ENCODE measurements around the gene PNMA3. TPM values are rescaled to one million over a fixed set of nuclear protein-coding genes. Genes with fewer than 3 reads are reported as not detected.
"Not testable (repeated sequence)": the region's sequence is repeated elsewhere in the genome, so short reads cannot be mapped to it uniquely, and the experiment has no call there.

PNMA3 gene
- polyA plus RNA-seq, 3 donors = 16.7 to 27.8 (median 24.7) TPM

GRCh38 chrX:153071909-153072583, 15.8 kb downstream of the PNMA3 start, which contains the start of gene PNMA6A:
PNMA6A (plus strand) TSS chrX:153072454; CDS start chrX:153073063, 609 bp downstream.
- DNase-seq (ENCODE audit: low read depth in 3 of 3, low spot score in 2 of 3) = not testable (repeated sequence)

DNA sequence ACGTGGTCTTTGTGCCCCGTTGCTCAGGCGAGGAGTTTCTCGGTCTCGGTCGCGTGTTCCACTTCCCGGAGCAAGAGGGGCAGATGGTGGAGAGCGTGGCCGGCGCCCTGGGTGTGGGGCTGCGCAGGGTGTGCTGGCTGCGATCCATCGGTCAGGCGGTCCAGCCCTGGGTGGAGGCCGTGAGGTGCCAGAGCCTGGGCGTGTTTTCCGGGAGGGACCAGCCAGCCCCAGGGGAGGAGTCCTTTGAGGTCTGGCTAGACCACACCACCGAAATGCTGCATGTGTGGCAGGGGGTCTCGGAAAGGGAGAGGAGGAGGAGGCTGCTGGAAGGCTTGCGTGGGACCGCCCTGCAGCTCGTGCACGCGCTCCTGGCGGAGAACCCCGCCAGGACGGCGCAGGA, 17.1 kb downstream of the PNMA3 start:
- DNase-seq (ENCODE audit: low read depth in 3 of 3, low spot score in 2 of 3) = not testable (repeated sequence)

DNA sequence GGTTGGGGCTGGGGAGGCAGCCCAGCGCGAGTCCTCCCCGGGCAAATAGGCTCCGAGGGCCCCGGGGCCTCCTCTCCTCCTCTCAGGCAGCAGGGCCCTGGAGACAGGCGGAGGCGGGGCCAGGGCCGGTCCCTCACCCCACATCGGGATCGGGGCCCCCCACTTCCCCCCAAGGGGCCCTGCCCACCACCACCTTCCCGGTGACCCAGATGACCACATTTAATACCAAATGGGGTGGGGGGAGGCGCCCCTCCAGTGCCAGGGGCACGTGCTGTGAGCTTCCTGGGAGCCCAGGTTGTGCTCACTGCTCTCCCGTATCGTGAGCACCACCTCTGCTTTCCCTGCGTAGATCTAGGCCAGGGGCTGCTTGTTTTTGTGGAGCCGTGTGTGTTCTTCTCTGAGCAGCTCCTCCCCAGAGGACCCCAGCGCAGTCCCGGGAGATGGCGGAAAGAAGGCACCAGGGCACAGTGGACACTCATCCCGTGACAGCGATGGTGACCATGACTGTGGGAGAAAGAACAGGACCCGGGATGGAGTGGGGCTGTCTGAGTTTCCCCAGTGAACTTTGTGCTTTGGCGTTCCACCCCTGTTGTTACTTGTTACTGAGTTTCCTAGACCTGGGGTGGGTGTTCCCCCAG, 18.1 kb downstream of the PNMA3 start:
- DNase-seq (ENCODE audit: low read depth in 3 of 3, low spot score in 2 of 3) = no peak

- no peak for DNase-seq (ENCODE audit: low read depth in 3 of 3, low spot score in 2 of 3)
These were observed 18.7 kb downstream of the PNMA3 start for GRCh38 chrX:153074935-153075334.

- no peak for DNase-seq (ENCODE audit: low read depth in 3 of 3, low spot score in 2 of 3)
These were observed 19.1 kb downstream of the PNMA3 start for GRCh38 chrX:153075366-153075765.

DNA sequence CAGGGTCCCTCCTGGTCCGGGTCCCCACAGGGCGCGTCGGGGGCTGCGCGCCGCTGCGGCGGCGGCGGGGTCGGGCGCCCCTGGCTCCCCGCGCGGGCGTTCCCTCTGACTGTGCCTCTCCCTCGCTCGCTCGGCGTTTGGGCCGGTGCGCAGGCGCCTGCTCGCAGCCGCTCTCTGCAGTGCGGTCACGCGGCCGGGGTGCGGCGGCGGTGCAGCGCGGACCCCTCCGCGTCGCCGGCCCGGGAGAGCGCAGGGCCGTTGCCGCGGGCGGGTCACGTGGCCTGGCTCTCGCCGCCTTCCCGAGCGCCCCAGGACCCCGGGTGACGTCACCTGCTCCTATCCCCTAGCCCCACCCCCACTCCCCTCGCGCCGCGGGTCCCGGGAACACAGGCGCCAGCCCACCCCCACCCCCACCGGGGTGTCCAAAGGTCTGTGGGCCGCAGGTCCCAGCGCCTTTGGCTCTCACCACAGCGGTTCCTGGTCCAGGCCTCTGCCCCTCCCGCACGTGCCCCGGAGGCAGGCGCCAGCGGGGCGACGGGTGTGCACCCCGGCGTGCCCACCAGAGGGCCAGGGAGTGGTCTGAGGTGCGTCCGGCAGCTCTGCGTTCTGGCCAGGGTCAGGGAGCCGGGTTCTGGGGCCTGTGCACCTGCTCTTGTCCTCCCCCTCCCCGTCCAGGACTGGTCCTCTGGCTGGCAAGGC, 21.3 kb downstream of the PNMA3 start:
- not testable (repeated sequence) for DNase-seq (ENCODE audit: low read depth in 3 of 3, low spot score in 2 of 3)

DNA sequence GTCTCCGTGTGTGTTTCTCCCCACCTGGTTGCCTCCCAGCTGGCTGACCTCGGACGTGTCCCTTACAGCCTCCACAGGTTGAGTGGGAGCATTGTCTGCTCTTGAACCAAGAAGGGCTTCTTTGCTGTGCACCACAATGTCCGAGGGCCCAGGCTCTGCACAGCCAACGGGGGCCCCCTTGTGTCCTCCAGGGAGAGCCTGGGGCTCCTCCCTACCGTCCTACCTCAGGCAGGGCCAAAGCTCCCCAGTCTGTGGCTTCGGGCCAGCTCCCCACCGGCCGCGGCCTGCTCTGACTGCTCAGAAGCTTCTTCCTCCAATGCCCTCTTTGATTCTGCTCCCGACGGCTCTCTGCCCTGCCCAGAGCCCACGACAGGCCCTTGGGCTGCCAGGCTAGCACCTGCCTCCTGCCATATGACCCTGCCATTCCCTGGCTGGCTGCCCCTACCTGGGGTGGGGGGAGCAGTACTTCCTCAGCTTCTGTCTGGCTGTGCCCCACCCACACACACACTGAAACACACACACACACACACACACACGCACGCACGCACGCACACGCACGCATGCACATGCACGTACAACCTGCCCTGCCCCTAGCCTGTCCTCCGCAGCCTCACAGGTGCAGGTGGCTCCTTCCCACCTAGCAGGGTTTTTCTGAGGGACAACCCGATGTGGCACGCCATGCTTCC, 27.1 kb downstream of the PNMA3 start:
- not testable (repeated sequence) for DNase-seq (ENCODE audit: low read depth in 3 of 3, low spot score in 2 of 3)

DNA sequence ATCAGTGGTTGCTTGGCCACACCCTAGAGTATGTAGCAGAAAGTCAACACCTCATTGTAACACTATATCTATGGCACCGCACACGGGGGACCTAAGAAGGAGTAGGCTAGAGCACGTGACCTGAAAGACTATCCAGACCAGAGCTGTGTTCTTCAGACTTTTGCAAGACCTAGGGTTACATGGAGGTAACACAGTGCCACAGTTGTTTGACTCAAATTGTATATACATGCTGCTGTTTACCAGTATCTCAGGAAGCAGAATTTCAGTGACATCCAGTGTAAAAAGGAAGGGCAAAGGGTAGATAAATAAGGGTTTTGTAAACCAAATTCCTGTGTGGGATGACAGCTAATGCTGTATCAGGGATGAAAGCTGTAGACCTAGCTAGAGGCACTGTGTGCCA, 46.1 kb downstream of the PNMA3 start:
- no peak for DNase-seq (ENCODE audit: low read depth in 3 of 3, low spot score in 2 of 3)

- DNase-seq (ENCODE audit: low read depth in 3 of 3, low spot score in 2 of 3) = not testable (repeated sequence)
These were observed 48.7 kb downstream of the PNMA3 start for GRCh38 chrX:153104959-153105358.

DNA sequence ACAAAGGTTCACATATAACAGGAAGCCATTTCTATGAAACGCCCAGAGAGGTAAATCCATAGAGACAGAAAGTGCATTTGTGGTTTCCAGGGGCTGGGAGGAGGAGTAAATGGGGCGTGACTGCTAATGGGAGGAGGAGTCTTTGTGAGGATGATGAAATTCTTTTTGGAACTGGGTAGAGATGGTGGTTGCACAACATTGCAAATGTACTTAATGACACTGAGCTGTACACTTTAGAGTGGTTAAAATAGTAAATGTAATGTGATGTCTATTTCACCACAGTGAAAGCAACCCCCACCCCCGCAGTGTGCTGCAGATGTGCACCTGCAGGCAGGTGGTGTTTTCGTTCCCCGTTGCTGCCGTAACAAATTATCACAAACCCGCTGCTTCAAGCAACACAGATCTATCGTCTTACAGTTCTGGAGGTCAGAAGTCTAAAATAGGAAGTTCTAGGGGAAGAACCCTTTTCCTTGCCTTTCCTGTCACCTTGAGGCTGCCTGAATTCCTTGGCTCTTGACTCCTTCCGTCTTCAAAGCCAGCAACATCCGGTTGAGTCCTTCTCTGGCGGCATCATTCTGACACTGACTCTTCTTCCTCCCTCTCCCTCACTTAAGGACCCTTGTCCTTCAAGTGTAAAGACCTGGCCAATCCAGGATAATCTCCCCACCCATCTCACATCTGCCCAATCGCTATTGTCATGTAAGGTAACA, 50.0 kb downstream of the PNMA3 start:
- DNase-seq (ENCODE audit: low read depth in 3 of 3, low spot score in 2 of 3) = not testable (repeated sequence)

Other genes with a start within 250 kb of the PNMA3 start
- gene CETN2, start 225.7 kb upstream of the PNMA3 start, polyA plus RNA-seq (ENCODE audit: insufficient read length in 3 of 3) = 100 to 1,000 TPM; 132 to 135 (median 133) TPM
- gene NSDHL, start 225.4 kb upstream of the PNMA3 start, polyA plus RNA-seq (ENCODE audit: insufficient read length in 3 of 3) = 10 to 100 TPM; 30.8 to 31.8 (median 31.2) TPM
- gene ZNF185, start 158.4 kb upstream of the PNMA3 start, polyA plus RNA-seq (ENCODE audit: insufficient read length in 3 of 3) = 10 to 100 TPM; 46.7 to 50.7 (median 49.5) TPM
- gene PNMA5, start 62.4 kb upstream of the PNMA3 start, polyA plus RNA-seq (ENCODE audit: insufficient read length in 3 of 3) = under 1 TPM; 0.10 to 0.40 (median 0.21) TPM
- 1 to 10 TPM; 7.0 to 9.9 (median 7.8) TPM for gene PNMA6A, start 16.0 kb downstream of the PNMA3 start, polyA plus RNA-seq (ENCODE audit: insufficient read length in 3 of 3)
- gene MAGEA1, start 122.8 kb downstream of the PNMA3 start, polyA plus RNA-seq (ENCODE audit: insufficient read length in 3 of 3) = not detected